Stimulated activated CD4-positive, alpha-beta T cell treated with anti-CD3 and anti-CD28 coated beads, Interleukin-4, amount 100 ng/mL, for 1 hour (primary cell): ENCODE results near the gene SLC16A7.

Experiments used
- DNase-seq: peaks from one replicate; pipeline ENCODE4 v3.0.0-alpha.2; 2020

The SLC16A7 gene

DNA sequence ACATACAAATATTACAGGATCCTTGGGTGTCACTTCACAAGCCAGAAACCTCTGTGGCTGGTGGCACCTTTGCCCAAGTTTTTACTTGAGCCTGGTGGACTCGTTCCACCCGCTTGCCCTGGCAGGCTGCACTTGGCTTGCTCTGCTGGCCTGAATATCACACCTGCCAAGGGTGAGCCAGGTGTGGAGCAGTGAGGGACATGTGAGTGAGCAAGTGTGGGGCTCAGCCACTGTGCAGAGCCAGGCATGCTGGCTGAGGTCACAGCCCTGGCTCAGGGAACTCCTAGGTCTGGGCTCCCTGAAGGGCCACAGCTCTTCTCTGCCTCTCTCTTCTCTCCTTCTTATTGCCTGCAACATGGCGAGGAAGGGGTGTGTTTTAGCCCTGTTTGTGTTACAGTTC is 82.0 kb downstream of the SLC16A7 start:
- no peak for DNase-seq

DNA sequence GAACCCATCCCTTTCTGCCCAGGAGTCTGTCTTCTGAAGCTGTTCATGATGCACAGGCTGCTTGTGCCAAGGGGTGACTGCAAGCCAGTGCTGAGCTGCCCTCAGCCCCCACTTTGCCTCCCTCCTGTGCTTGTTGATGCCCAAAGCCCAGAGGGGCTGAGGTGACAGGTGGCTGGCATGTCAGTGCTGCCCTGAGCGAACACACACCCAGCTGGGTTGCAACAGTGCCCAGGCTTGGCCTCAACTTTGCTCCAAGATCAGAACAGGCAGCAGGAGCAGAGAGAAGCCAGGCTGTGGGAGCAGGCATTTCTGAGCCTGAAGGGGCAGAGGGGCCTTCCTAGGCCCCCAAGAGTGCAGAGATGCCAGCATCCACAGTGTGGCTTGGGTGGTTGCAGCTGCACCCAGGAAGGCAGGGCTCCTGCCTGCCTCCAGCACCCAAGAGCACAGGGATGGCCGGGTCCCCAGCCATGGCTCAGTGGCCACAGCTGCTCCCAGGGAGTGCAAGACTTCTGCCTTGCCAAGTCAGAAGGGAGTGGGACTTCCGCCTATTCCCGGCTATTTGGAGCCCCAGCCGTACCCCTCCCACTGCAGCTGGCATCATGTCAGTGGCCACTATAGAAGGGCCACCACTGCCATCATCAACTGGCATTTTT is 83.1 kb downstream of the SLC16A7 start:
- DNase-seq: no peak

DNA sequence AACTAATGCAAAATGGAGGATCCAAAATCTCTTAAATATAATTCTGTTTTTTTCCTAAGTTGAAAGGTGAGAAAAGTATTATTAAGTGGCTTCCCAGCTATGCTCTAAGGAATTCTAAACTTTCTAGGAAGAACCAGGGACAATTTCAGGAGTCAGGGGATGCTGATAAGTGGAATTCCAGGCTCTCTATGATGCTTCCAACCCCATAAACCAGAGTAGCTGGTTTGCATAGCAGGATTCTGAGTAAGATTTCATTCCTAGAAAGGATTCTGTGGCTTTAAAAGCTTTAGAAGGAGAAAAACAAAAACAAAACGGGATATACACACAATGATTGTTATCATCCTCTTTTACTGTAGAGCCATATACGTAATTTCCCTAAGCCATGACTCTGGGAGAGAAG is 93.9 kb downstream of the SLC16A7 start:
- DNase-seq: no peak

- DNase-seq: no peak
Observed at GRCh38 chr12:59695379-59695778, 99.5 kb downstream of the SLC16A7 start.

DNA sequence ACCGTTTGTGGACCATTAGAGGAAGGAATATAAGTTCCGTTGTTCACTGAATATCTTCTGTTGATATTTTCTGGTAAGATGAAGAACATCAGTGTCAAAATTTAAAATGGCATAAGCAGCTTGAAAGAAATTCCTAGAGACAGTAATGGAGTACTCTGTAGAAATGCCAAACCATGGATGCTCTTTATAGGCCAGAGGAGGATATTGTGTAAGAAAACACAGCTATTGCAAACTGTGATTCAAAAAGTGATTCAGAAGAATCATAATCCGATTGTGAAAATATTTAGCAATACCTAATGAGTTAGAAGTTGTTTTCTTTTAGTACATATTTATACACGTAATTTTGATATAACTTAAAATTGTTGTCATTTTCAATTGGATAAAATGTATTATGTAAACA is 102.8 kb downstream of the SLC16A7 start:
- DNase-seq: no peak

GRCh38 chr12:59699421-59700152 is 103.8 kb downstream of the SLC16A7 start:
- no peak for DNase-seq

GRCh38 chr12:59700153-59700450 is 104.3 kb downstream of the SLC16A7 start:
- DNase-seq: no peak

DNA sequence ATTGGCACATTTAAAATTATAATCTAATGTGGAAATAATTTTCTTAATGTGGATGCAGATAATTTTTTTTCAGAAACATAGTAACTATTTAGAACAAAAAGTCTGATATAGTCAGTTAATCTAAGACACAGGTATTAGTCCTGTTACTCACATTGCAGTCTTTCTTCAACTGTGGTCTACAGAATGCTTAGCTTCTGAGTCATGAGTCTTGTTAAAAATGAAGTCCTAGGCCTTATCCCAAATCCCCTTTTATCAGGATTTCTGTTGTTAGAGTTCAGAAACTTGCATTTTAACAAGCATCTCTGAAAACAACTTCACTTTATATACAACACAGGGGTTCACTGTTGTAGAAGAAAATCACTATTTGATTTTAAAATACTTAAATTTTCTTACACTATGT is 112.2 kb downstream of the SLC16A7 start:
- no peak for DNase-seq

GRCh38 chr12:59708484-59708883 is 112.7 kb downstream of the SLC16A7 start:
- no peak for DNase-seq

DNA sequence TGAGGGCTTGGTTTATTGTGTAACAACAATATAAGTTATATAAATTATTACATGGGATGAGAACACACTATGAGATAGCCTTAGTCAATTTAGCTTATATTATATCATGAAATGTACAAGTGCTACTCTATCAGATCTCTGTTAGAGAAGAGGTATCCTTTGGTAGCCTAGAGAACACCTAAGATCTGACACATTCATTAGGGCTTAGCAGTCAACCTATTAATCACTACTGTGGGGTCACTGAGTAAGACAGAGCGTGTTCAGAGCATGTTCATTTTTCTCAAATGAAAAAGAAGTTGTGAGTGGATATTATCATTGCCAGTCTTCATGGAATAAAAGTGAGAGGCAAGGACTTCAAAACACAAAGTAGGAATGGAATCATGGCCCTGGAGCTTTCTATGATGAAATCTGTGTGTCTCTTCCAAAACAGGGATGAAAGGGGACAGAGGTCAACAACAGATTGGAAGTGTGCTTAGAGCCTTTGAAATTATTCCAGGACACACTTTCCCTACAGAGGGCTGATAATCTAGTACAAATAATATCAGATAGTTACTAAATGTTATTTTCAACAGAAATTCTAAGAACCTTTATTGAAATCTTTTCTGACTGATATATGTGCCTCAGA is 114.3 kb downstream of the SLC16A7 start:
- no peak for DNase-seq

- no peak for DNase-seq
Observed at GRCh38 chr12:59710964-59711363, 115.1 kb downstream of the SLC16A7 start.

- DNase-seq: no peak
Observed at GRCh38 chr12:59715434-59715833, 119.6 kb downstream of the SLC16A7 start.

DNA sequence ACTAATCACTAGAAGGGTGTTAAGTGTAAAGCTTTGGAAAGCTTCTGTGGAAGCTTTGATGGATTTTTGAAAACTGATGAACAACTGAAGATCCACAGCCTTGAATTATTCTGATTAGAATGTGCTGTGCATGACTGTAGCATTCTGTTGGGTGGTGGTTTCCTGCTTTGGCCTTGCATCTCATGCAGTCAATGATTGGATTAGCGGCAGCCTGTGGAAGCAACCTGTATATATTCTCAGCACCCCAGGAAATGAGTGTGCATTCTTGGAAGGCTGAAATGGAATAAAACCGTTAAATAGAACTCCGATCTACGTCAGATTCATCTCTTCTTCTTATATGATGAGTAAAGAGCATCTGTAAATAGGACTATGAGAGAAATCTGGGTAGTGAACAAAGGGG is 120.2 kb downstream of the SLC16A7 start:
- no peak for DNase-seq

GRCh38 chr12:59717436-59717835 is 121.6 kb downstream of the SLC16A7 start:
- DNase-seq: no peak

DNA sequence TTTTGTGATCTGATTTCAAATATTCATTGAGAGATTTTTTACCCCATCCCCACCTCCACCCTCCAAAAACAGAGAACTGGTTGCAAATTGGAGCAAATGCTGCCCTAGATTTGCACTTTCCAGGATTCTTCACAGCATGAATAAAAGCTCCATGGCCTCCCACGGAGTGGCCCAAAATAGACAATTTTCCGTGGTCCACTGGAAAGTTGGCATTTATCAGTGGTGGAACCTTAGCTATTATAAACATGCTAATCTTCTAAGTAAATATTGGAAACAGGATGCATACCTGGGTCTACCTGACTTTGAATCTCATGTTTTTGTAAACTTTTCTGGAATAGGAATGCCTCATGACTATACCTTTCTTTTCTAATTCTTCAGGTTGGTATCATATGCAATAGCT is 123.9 kb downstream of the SLC16A7 start:
- no peak for DNase-seq

GRCh38 chr12:59723520-59723919 is 127.7 kb downstream of the SLC16A7 start:
- no peak for DNase-seq

DNA sequence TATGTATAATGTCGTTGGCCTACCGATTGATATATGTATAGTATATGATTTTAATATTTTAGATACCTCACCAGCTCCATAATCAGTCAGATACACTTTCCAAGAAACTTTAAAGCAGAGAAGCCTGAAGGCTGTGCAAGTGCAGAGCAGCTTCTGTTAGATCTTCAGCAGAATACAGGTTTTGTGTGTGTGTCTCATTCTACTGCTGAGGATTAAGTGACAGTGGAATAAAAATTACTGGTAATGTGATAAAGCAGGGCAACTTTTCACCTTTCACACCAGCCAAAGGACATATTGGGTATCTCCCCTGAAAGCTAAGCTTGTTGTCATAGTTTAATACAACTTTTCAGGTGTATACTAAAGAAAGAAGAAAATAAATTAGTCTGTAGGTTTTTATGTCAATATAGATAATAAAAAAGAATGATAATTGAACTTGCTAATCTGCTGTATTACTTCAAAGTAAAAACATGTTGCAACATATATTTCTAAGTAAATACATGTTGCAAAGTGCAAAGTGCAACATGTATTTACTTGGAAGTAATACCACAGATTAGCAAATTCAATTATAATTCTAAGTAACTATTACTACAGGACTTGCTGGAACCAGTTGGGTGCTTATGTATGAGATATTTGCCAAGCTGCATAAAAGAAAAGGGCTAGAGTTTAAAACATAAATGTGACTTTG is 128.3 kb downstream of the SLC16A7 start:
- DNase-seq: no peak

GRCh38 chr12:59733200-59733599 is 137.4 kb downstream of the SLC16A7 start:
- no peak for DNase-seq

- no peak for DNase-seq
Observed at GRCh38 chr12:59734371-59734770, 138.5 kb downstream of the SLC16A7 start.

GRCh38 chr12:59735231-59735630 is 139.4 kb downstream of the SLC16A7 start:
- DNase-seq: no peak

- no peak for DNase-seq
Observed at GRCh38 chr12:59736359-59736758, 140.5 kb downstream of the SLC16A7 start.

GRCh38 chr12:59736786-59737185 is 141.0 kb downstream of the SLC16A7 start:
- no peak for DNase-seq

GRCh38 chr12:59737725-59738463 is 142.1 kb downstream of the SLC16A7 start:
- no peak for DNase-seq
